OCI-LY7 (cell line): ENCODE data around the gene GRK4. TPM values are rescaled to one million over a fixed set of nuclear protein-coding genes. Genes with fewer than 3 reads are reported as not detected.
"Not testable (repeated sequence)": the region's sequence is repeated elsewhere in the genome, so short reads cannot be mapped to it uniquely, and the experiment has no call there.

Experiments
- BruUV-seq: library from RNA; stranded (reverse); fragments of 400-500 nt; replicated peaks from 2 replicates; lab custom pipeline; 2021; lab: Mats Ljungman, UMichigan
- CTCF ChIA-PET: fragments of 300-600 bp; sonication (Branson Sonifier 250); formaldehyde crosslinking; loops from one replicate; lab custom pipeline; 2022; ENCODE audit warnings: antibody characterized with exemption; ENCODE audit not compliant: unreplicated experiment; lab: Charles Lee
- POLR2A ChIA-PET: fragments of 300-600 bp; sonication (Branson Sonifier 250); formaldehyde crosslinking; loops from one replicate; lab custom pipeline; 2022; ENCODE audit warnings: antibody characterized with exemption; lab: Charles Lee
- DNase-seq: peaks from one replicate; pipeline ENCODE4 v3.0.0-alpha.2; 2015; ENCODE audit warnings: low spot score
- H2AFZ ChIP-seq: fragments of 200-600 bp; sonication (generic), shearing (Covaris generic); 2 replicates; pipeline ENCODE4 v1.6.1; 2014; ENCODE audit warnings: mild to moderate bottlenecking, antibody characterized with exemption, low read length, moderate library complexity
- H3K27ac ChIP-seq: fragments of 200-600 bp; sonication (generic); 2 replicates; pipeline ENCODE4 v1.5.1; 2014; ENCODE audit warnings: mixed run types, low read depth, mild to moderate bottlenecking, moderate library complexity, low read length, inconsistent platforms; ENCODE audit not compliant: poor library complexity, severe bottlenecking
- H3K36me3 ChIP-seq: fragments of 200-600 bp; sonication (generic); 2 replicates; pipeline ENCODE4 v1.6.1; 2014; ENCODE audit warnings: mild to moderate bottlenecking, antibody characterized with exemption, low read length, moderate library complexity, mixed read lengths; ENCODE audit not compliant: insufficient read depth
- H3K4me1 ChIP-seq: fragments of 200-600 bp; sonication (generic); 2 replicates; pipeline ENCODE4 v1.5.1; 2014; ENCODE audit warnings: mild to moderate bottlenecking, low read length; ENCODE audit not compliant: insufficient read depth, poor library complexity, severe bottlenecking
- H3K4me2 ChIP-seq: fragments of 200-600 bp; sonication (generic); 2 replicates; pipeline ENCODE4 v1.6.1; 2014; ENCODE audit warnings: mild to moderate bottlenecking, low read length
- H3K4me3 ChIP-seq: fragments of 200-600 bp; sonication (generic); 2 replicates; pipeline ENCODE4 v1.5.1; 2014; ENCODE audit warnings: mild to moderate bottlenecking, low read depth, low read length; ENCODE audit not compliant: poor library complexity, severe bottlenecking
- H3K79me2 ChIP-seq: fragments of 200-600 bp; sonication (generic); 2 replicates; pipeline ENCODE4 v1.6.1; 2016; ENCODE audit warnings: low read depth, mild to moderate bottlenecking, low read length, moderate library complexity, mixed read lengths; ENCODE audit not compliant: insufficient read depth
- H3K9me2 ChIP-seq: fragments of 200-600 bp; sonication (generic); 2 replicates; pipeline ENCODE4 v1.6.1; 2016; ENCODE audit warnings: mild to moderate bottlenecking, low read length, mixed read lengths; ENCODE audit not compliant: insufficient read depth
- H3K9me3 ChIP-seq: fragments of 200-600 bp; sonication (generic); 2 replicates; pipeline ENCODE4 v1.6.1; 2014; ENCODE audit warnings: mild to moderate bottlenecking, mixed run types, low read length, mixed read lengths
- H4K20me1 ChIP-seq: fragments of 200-600 bp; sonication (generic); 2 replicates; pipeline ENCODE4 v1.6.1; 2014; ENCODE audit warnings: mild to moderate bottlenecking, antibody characterized with exemption, low read length, moderate library complexity, mixed read lengths; ENCODE audit not compliant: insufficient read depth
- EZH2phosphoT487 ChIP-seq: fragments of 200-600 bp; sonication (generic); IDR thresholded peaks from 2 replicates; pipeline ENCODE4 v1.6.1; 2018; ENCODE audit warnings: low read depth, borderline replicate concordance, mild to moderate bottlenecking, mixed run types, antibody characterized with exemption, low read length, moderate library complexity, mixed read lengths
- intact Hi-C: fragments of 100-400 bp; cut with micrococcal nuclease; formaldehyde crosslinking; loops from one replicate; pipeline ENCODE4 v1.10.0; 2022; ENCODE audit not compliant: unreplicated experiment
- total RNA-seq, 2 experiments: library from RNA; depleted of rRNA in 1 of 2; stranded (reverse); fragments of >200 nt in 1 of 2; shearing (Covaris generic) in 1 of 2; gene quantifications; 2 replicates each; pipeline ENCODE4 v1.2.3, GENCODE V29; 2014 to 2022
- TF ChIP-seq, protein P1 (sequence below): fragments of 200-600 bp; sonication (generic); conservative IDR thresholded peaks from 2 replicates; pipeline ENCODE4 v1.5.1; 2014; ENCODE audit warnings: mild to moderate bottlenecking, antibody characterized with exemption, low read length, moderate library complexity, mixed read lengths

Gene GRK4
- total RNA-seq, 2 experiments from 2014 or later: 6.5 to 9.1 TPM

DNA sequence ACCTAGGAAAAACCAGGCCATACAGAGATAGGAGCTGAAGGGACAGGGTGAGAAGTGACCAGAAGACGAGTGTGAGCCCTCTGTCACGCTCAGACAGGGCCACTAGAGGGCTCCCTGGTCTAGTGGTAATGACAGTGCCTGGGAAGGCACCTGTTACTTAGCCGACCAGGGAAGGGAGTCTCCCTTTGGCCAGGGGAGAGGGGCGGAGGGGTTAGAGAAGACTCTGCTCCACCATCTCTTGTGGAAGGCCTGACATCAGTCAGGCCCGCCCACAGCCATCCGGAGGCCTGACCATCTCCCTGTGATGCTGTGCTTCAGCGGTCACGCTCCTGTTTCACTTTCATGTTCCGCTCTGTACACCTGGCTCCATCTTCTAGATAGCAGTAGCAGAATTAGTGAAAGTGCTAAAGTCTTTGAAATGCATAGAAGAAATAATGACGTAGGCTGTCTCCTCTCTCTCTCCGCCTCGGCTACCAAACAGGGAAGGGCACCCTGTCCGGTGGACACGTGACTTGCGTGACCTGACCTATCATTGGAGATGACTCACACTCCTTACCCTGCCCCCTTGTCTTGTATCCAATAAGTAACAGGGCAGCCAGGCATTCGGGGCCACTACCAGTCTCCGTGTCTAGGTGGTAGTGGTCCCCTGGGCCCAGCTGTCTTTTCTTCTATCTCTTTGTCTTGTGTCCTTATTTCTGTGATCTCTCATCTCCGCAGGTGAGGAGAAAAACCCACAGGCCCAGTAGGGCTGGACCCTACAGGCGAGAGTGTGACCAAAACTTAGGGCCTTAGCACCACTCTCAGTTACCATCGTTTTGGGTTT is 84.3 kb downstream of the GRK4 start:
- H3K27ac ChIP-seq: peak overlapping the region; percentile 80
- no peaks in the 10 kb centered on the region for H3K9me3 ChIP-seq
- TF ChIP-seq, protein P1, sequence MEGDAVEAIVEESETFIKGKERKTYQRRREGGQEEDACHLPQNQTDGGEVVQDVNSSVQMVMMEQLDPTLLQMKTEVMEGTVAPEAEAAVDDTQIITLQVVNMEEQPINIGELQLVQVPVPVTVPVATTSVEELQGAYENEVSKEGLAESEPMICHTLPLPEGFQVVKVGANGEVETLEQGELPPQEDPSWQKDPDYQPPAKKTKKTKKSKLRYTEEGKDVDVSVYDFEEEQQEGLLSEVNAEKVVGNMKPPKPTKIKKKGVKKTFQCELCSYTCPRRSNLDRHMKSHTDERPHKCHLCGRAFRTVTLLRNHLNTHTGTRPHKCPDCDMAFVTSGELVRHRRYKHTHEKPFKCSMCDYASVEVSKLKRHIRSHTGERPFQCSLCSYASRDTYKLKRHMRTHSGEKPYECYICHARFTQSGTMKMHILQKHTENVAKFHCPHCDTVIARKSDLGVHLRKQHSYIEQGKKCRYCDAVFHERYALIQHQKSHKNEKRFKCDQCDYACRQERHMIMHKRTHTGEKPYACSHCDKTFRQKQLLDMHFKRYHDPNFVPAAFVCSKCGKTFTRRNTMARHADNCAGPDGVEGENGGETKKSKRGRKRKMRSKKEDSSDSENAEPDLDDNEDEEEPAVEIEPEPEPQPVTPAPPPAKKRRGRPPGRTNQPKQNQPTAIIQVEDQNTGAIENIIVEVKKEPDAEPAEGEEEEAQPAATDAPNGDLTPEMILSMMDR: peak; percentile 80
- no peak for TF ChIP-seq EZH2phosphoT487
- no peaks in the 10 kb centered on the region for H3K9me2 ChIP-seq
- peaks cover 41% of the 10 kb centered on the region for H3K4me1 ChIP-seq
- no peaks in the 10 kb centered on the region for H3K36me3 ChIP-seq
- POLR2A ChIA-PET: interaction anchor here (0.5 to 1.6 kb wide), 3 partner anchors 9 to 163 kb away, joined by 3 to 5 read pairs (median 4); no protein-coding TSS in a partner anchor
- intact Hi-C loops: loop anchor here (1.0 to 5.0 kb wide), 4 partner anchors 27 to 395 kb away; partner anchors contain the start of genes HTT and HTT-AS
- peak; percentile 92 for DNase-seq
- BruUV-seq: no TSS peak
- H3K4me3 ChIP-seq: peak overlapping the region; percentile 20
- H2AFZ ChIP-seq: peak overlapping the region; percentile 79; the same call in 1 of the 2 replicates
- H4K20me1 ChIP-seq: no peaks in the 10 kb centered on the region
- CTCF ChIA-PET: interaction anchor here (0.6 kb wide), 1 partner anchor 21 kb away, joined by 5 read pairs; no protein-coding TSS in a partner anchor
- peak overlapping the region; percentile 45 for H3K4me2 ChIP-seq
- no peaks in the 10 kb centered on the region for H3K79me2 ChIP-seq

DNA sequence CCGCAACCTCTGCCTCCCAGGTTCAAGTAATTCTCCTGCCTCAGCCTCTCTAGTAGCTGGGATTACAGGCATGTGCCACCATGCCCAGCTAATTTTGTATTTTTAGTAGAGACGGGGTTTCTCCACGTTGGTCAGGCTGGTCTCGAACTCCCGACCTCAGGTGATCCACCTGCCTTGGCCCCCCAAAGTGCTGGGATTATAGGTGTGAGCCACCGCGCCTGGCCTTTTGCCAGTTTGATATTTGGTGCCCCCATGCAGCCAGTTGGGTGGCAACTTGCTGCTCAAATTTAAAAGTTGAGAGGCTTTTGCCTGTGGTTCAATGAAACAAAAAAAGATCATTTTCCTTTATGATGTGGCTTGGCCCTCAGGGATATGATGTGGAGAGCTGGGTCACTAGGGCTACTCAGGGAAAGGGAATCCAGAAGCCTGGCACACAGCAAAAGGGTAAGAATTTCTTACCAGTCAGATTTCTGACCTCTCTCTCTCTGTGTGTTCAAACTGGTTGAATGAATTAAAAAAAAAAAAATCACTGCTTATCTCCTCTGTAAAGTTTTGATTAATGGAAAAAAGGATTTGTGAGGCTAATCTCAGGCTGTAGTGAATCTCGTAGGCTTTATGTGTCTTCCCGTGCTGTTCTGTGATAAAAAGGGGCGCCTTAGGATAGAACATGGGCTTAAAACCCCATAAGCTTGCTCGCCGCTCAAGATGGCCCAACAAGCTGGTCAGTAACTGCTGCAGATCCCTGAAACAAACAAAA is 87.9 kb downstream of the GRK4 start:
- not testable (repeated sequence) for BruUV-seq

DNA sequence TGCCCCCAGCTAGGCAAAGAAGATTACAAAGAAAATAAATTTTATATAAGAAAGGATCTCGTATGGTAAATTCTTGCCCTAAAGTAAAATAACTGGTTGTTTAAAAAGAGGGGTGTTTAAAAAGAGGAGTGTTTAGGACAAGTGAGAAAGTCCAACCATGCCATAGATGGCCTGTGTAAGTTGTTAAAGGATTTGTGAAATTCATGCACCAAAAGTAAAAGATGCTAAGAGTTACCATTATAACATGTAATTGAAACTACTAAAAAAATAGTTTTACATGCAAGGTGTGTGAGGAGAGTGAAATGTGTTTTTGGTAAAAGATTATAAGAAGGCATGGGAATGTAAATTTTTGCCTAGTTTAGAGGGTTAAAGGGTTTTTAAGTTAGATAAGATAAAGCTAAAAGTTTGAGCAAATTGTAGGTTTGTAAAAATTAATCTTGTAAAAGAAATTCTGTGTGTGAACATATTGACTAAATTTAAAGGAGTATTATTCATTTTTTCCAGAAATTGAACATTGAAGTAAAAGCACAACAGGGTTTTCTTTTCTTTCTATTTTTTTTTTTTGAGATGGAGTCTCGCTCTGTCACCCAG is 90.9 kb downstream of the GRK4 start:
- H3K9me2 ChIP-seq: no peaks in the 10 kb centered on the region
- H3K4me2 ChIP-seq: no peak overlapping the region
- H3K4me1 ChIP-seq: no peaks in the 10 kb centered on the region
- ChIA-PET POLR2A (no interaction called here), CTCF (no interaction called here)
- intact Hi-C loops: no loop called here
- no peak overlapping the region for H3K4me3 ChIP-seq
- H3K79me2 ChIP-seq: no peaks in the 10 kb centered on the region
- H4K20me1 ChIP-seq: no peaks in the 10 kb centered on the region
- H3K27ac ChIP-seq: no peak overlapping the region
- H3K9me3 ChIP-seq: peaks cover 30% of the 10 kb centered on the region
- no peak overlapping the region for H2AFZ ChIP-seq
- no peak for TF ChIP-seq EZH2phosphoT487
- TF ChIP-seq, protein P1: no peak
- BruUV-seq: no TSS peak
- DNase-seq: peak; percentile 34
- no peaks in the 10 kb centered on the region for H3K36me3 ChIP-seq

More for the DNA sequence above, 87.9 kb downstream of the GRK4 start:
- H3K79me2 ChIP-seq, H2AFZ ChIP-seq, H4K20me1 ChIP-seq, H3K27ac ChIP-seq, H3K4me2 ChIP-seq, H3K36me3 ChIP-seq, H3K9me2 ChIP-seq, POLR2A ChIA-PET, DNase-seq, intact Hi-C loops, H3K4me3 ChIP-seq: not testable (repeated sequence)
- H3K9me3 ChIP-seq: peaks cover 25% of the 10 kb centered on the region
- CTCF ChIA-PET: interaction anchor here (0.6 kb wide), 1 partner anchor 82 kb away, joined by 3 read pairs; no protein-coding TSS in a partner anchor
- peaks cover 25% of the 10 kb centered on the region for H3K4me1 ChIP-seq
